Suprapubic skin (tissue), 4 donors: Measurements from ENCODE around the gene RFX8. TPM values are rescaled to one million over a fixed set of nuclear protein-coding genes. Genes with fewer than 3 reads are reported as not detected.
A peak's percentile ranks its signal among the peaks of the same experiment; 100 is the strongest.
"Not testable (repeated sequence)": the region's sequence is repeated elsewhere in the genome, so short reads cannot be mapped to it uniquely, and the experiment has no call there.

Source experiments
- DNase-seq, 2 donors: peaks; one replicate each; pipeline ENCODE4 v3.0.0-alpha.2; 2019; ENCODE audit warnings: low spot score in 2 of 2
- H3K27ac ChIP-seq: fragments of 200-600 bp; sonication (generic); one replicate; pipeline ENCODE4 v1.5.1; 2019
- H3K27me3 ChIP-seq: fragments of 200-600 bp; sonication (generic); one replicate; pipeline ENCODE4 v1.5.1; 2019
- H3K36me3 ChIP-seq: fragments of 200-600 bp; sonication (generic); one replicate; pipeline ENCODE4 v1.5.1; 2019
- H3K4me1 ChIP-seq: fragments of 200-600 bp; sonication (generic); one replicate; pipeline ENCODE4 v1.5.1; 2019
- H3K4me3 ChIP-seq: fragments of 200-600 bp; sonication (generic); one replicate; pipeline ENCODE4 v1.5.1; 2019; ENCODE audit warnings: mild to moderate bottlenecking
- H3K9me3 ChIP-seq: fragments of 200-600 bp; sonication (generic); one replicate; pipeline ENCODE4 v1.5.1; 2019
- EP300 ChIP-seq: sonication (generic); formaldehyde crosslinking; IDR thresholded peaks from one replicate; pipeline ENCODE4 v1.6.1; 2017; ENCODE audit warnings: antibody characterized with exemption
- POLR2A ChIP-seq, 2 donors: fragments of 450-650 bp; IDR thresholded peaks; one replicate each; pipeline ENCODE4 v1.6.1; 2017; ENCODE audit warnings: antibody characterized with exemption in 2 of 2, mild to moderate bottlenecking in 2 of 2, moderate library complexity in 2 of 2
- POLR2AphosphoS5 ChIP-seq, 3 donors: sonication (generic); formaldehyde crosslinking; IDR thresholded peaks; one replicate each; pipeline ENCODE4 v1.6.1; 2017; ENCODE audit warnings: antibody characterized with exemption in 3 of 3
- WGBS: methylation state at CpG from one replicate; pipeline ENCODE4 v1.1.5; 2018; 5-methylcytosine and 5-hydroxymethylcytosine counted together
- total RNA-seq, 4 donors: library from RNA; depleted of rRNA; stranded (reverse); fragments of >200 nt; gene quantifications; one replicate each; pipeline ENCODE4 v1.1.0, GENCODE V29; 2016
- TF ChIP-seq, protein P1 (sequence below), 2 donors: fragments of 200-600 bp in 1 of 2; fragments of 450-650 bp in 1 of 2; sonication (generic) in 1 of 2; IDR thresholded peaks; one replicate each; pipeline ENCODE4 v1.5.1; 2016 to 2019; ENCODE audit warnings: antibody characterized with exemption in 2 of 2, mild to moderate bottlenecking in 1 of 2, moderate library complexity in 1 of 2

The RFX8 gene
- total RNA-seq, 4 donors from 2014 or later: 0.70 TPM; not detected in 3

DNA sequence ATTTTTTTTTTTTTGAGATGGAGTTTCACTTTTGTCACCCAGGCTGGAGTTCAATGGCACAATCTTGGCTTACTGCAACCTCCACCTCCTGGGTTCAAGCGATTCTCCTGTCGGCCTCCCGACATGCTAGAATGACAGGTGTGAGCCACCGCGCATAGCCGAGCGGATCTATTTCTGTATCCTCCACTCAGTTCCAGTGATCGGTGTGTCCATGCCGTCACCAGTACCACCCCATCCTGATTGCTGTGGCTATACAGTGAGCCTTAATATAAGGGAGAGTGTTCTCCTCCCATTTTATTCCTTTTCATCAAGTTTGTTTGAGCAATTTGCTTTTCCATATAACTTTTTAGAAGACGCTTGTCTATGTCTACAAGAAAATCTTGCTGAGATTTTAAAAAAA is 35.2 kb downstream of the RFX8 start:
- Histone ChIP-seq H3K27ac (no peak overlapping the region), H3K4me1 (no peaks in the 10 kb centered on the region), H3K4me3 (no peak overlapping the region), H3K36me3 (no peaks in the 10 kb centered on the region), H3K9me3 (no peaks in the 10 kb centered on the region), H3K27me3 (no peaks in the 10 kb centered on the region)
- TF ChIP-seq POLR2AphosphoS5 (IDR thresholded peaks at IDR 0.05) (no peak), EP300 (no peak), POLR2A (IDR thresholded peaks at IDR 0.05) (no peak)
- TF ChIP-seq, protein P1, sequence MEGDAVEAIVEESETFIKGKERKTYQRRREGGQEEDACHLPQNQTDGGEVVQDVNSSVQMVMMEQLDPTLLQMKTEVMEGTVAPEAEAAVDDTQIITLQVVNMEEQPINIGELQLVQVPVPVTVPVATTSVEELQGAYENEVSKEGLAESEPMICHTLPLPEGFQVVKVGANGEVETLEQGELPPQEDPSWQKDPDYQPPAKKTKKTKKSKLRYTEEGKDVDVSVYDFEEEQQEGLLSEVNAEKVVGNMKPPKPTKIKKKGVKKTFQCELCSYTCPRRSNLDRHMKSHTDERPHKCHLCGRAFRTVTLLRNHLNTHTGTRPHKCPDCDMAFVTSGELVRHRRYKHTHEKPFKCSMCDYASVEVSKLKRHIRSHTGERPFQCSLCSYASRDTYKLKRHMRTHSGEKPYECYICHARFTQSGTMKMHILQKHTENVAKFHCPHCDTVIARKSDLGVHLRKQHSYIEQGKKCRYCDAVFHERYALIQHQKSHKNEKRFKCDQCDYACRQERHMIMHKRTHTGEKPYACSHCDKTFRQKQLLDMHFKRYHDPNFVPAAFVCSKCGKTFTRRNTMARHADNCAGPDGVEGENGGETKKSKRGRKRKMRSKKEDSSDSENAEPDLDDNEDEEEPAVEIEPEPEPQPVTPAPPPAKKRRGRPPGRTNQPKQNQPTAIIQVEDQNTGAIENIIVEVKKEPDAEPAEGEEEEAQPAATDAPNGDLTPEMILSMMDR (IDR thresholded peaks at IDR 0.05): no peak
- WGBS: 95% methylated on average over 10 of the region's 10 CpGs
- no peak for DNase-seq

DNA sequence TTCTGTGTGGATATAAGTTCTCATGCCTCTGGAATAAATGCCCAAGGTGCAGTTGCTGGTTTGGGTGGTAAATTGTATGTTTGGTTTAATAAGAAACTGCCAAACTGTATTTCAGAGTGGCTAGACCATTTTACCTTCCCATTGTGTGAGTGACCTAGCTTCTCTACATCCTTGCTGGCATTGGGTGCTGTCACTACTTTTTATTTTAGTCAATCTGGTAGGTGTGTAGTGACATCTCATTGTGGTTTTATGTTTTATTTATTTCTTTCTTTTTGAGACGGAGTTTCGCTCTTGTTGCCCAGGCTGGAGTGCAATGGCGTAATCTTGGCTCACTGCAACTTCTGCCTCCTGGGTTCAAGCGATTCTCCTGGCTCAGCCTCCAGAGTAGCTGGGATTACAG is 36.4 kb downstream of the RFX8 start:
- 68% methylated on average over 4 of the region's 4 CpGs for WGBS
- not testable (repeated sequence) for DNase-seq, H3K27ac ChIP-seq

DNA sequence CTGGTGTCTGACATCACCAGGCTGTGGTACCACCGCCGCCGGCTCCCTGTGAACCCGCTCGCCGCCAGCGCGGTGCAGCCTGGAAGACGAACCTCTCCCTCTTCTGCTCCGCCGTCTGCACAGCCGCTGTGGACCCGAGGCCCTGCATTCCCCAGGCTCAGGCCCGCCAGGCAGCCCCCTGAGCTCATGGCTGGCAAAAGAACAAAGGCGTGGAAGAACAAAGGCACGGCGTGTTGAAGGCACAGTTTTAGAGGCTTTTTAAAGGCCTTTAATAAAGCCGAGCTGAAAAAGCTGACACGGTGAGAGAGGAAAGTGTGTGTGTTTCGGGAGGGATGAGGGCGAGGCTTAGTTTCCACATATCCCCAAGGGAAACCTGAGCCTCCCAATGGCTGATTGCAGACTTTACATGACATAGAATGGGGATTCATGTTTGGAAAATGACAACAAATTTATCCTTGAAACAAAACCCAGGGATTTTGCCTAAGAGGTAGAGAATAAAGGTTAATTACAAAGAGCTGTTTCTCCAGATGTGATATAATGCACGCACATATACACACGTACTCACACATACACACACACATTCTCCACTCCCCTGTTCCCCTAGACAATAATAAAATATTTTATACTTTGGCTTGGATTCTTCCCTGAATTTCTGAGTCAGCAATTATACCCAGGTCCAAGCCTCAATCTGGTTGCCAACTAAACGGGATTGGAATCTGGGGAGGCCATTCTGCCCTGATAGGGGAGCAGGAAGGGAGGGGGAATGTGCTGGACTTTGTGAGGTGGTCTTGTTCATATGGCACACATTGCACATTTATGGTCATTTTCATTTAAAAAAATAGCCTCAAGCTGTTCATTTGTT is 39.7 kb downstream of the RFX8 start:
- Histone ChIP-seq H3K27ac (no peak overlapping the region), H3K9me3 (no peaks in the 10 kb centered on the region), H3K36me3 (no peaks in the 10 kb centered on the region), H3K27me3 (no peaks in the 10 kb centered on the region), H3K4me1 (no peaks in the 10 kb centered on the region), H3K4me3 (no peak overlapping the region)
- 47% methylated on average over 15 of the region's 24 CpGs for WGBS
- TF ChIP-seq, protein P1 (IDR thresholded peaks at IDR 0.05): no peak
- TF ChIP-seq EP300 (no peak), POLR2A (IDR thresholded peaks at IDR 0.05) (no peak), POLR2AphosphoS5 (IDR thresholded peaks at IDR 0.05) (no peak)
- DNase-seq: no peak

More for the DNA sequence above, 36.4 kb downstream of the RFX8 start:
- H3K36me3 ChIP-seq, H3K4me1 ChIP-seq, H3K9me3 ChIP-seq, H3K4me3 ChIP-seq, H3K27me3 ChIP-seq: not testable (repeated sequence)

DNA sequence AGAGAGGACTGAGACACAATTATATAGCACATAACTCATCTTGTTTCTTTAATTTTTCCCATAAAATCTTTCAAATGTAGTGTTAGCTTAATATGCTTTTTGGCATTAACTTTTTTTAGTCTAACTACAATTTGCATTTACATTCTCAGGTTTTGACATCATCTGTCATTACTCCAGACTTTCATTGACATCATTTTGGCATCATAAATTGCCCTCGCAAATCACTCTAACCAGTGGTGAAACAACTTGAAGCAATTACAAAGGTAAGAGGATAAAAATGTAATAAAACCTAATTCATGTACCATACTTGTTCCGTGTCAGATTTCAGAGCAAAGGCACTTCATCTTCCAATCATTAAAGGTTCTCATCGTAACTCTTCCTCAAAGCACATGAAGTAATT is 41.4 kb downstream of the RFX8 start:
- H3K27ac ChIP-seq: no peak overlapping the region
- H3K4me1 ChIP-seq: no peaks in the 10 kb centered on the region
- WGBS: 66% methylated on average over 3 of the region's 3 CpGs
- H3K9me3 ChIP-seq: no peaks in the 10 kb centered on the region
- no peak for DNase-seq
- H3K4me3 ChIP-seq: no peak overlapping the region
- H3K36me3 ChIP-seq: no peaks in the 10 kb centered on the region
- no peaks in the 10 kb centered on the region for H3K27me3 ChIP-seq
- TF ChIP-seq POLR2AphosphoS5 (IDR thresholded peaks at IDR 0.05): no peak
- TF ChIP-seq, protein P1 (IDR thresholded peaks at IDR 0.05): no peak
- no peak for TF ChIP-seq POLR2A (IDR thresholded peaks at IDR 0.05)
- TF ChIP-seq EP300: no peak

DNA sequence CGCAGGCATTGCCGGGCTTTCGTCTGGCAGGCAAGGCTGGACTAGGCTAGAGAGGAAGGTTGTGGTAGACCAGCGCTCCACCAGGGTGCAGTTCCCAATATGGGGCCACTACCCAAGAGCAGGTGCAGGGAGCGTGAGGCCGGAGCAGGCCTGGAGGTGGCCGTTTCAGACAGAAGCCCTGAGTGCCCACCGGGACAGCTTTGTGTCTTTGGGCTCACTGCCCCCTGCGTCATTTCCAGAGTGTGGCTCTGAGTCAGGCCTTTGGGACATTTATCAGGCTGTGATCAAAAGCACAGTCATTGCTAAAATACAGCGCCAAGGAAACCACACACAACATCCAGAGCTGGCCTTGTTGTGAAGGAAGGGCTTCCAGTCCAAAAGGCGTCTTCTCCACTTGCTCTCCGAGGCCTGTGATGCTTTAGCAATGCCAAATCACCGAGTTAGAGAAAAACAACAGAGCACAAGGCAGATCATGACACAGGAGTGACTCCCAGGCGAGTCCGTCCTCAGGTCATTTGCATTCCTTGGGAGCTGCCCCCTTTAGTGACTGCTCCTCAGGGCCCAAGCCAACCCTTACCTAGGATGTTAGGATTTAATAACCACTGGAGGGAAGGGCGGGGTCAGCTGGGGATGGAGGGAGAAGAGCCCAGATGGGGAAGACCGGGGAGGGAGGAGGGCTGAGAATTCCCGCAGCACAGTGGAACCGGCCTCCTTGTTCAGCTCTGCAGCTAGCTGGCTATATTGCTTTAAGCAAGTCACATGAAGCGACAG is 42.3 kb downstream of the RFX8 start:
- Histone ChIP-seq H3K4me3 (no peak overlapping the region), H3K36me3 (no peaks in the 10 kb centered on the region), H3K4me1 (no peaks in the 10 kb centered on the region), H3K9me3 (no peaks in the 10 kb centered on the region), H3K27ac (no peak overlapping the region), H3K27me3 (no peaks in the 10 kb centered on the region)
- TF ChIP-seq, protein P1 (IDR thresholded peaks at IDR 0.05): no peak
- TF ChIP-seq POLR2A (IDR thresholded peaks at IDR 0.05) (no peak), EP300 (no peak)
- DNase-seq: peak in 1 of 2 donors; percentile 66
- WGBS: 70% methylated on average over 19 of the region's 20 CpGs
